WTC11 (cell line): ENCODE measurements around the gene CLEC1A. TPM values are rescaled to one million over a fixed set of nuclear protein-coding genes. Genes with fewer than 3 reads are reported as not detected.

Experiments
- ATAC-seq: fragments of 200-7000 bp; cut with Tn5 transposase; 2 replicates; pipeline ENCODE4 v1.10.0; 2021; ENCODE audit warnings: mild to moderate bottlenecking, moderate library complexity
- CTCF ChIA-PET: fragments of 300-600 bp; sonication (Branson Sonifier 250); formaldehyde crosslinking; loops from one replicate; lab custom pipeline; 2021; ENCODE audit warnings: antibody characterized with exemption; lab: Charles Lee
- POLR2A ChIA-PET: fragments of 350-600 bp; sonication (Branson Sonifier 250); formaldehyde crosslinking; loops from one replicate; lab custom pipeline; 2021; ENCODE audit warnings: antibody characterized with exemption; lab: Charles Lee
- DNase-seq: peaks from one replicate; pipeline ENCODE4 v3.0.0; 2021; ENCODE audit warnings: low spot score
- H3K27ac Mint-ChIP-seq: 2 replicates; pipeline ENCODE4 v1.8.0; 2021; ENCODE audit warnings: mixed read lengths
- H3K27me3 Mint-ChIP-seq: 2 replicates; pipeline ENCODE4 v1.8.0; 2021; ENCODE audit warnings: low read depth, mild to moderate bottlenecking, moderate library complexity, mixed read lengths
- H3K36me3 Mint-ChIP-seq: 2 replicates; pipeline ENCODE4 v1.8.0; 2021; ENCODE audit warnings: mixed read lengths
- H3K4me1 Mint-ChIP-seq: 2 replicates; pipeline ENCODE4 v1.8.0; 2022; ENCODE audit warnings: mixed read lengths
- H3K4me3 Mint-ChIP-seq: 2 replicates; pipeline ENCODE4 v1.8.0; 2021; ENCODE audit warnings: mild to moderate bottlenecking, moderate library complexity, mixed read lengths
- H3K9me3 Mint-ChIP-seq: 2 replicates; pipeline ENCODE4 v1.8.0; 2021; ENCODE audit warnings: mixed read lengths
- AR ChIP-seq: fragments of 250-450 bp; sonication (Bioruptor Pico); IDR thresholded peaks from 2 replicates; pipeline ENCODE4 v1.9.0; 2021; ENCODE audit warnings: mild to moderate bottlenecking
- ATF3 ChIP-seq: sonication (generic); formaldehyde crosslinking; conservative IDR thresholded peaks from 2 replicates; pipeline ENCODE4 v1.8.1; 2022; ENCODE audit warnings: mild to moderate bottlenecking, missing genetic modification reagents
- CDX4 ChIP-seq: fragments of 250-450 bp; sonication (Bioruptor Pico); IDR thresholded peaks from 2 replicates; pipeline ENCODE4 v1.9.0; 2021; ENCODE audit warnings: moderate library complexity, mild to moderate bottlenecking, inconsistent platforms, borderline replicate concordance
- CREM ChIP-seq: sonication (generic); formaldehyde crosslinking; IDR thresholded peaks from 2 replicates; pipeline ENCODE4 v1.8.1; 2022; ENCODE audit warnings: mild to moderate bottlenecking, missing genetic modification reagents, moderate library complexity
- ESRRA ChIP-seq: sonication (generic); formaldehyde crosslinking; IDR thresholded peaks from 2 replicates; pipeline ENCODE4 v1.8.1; 2022; ENCODE audit warnings: mild to moderate bottlenecking, missing genetic modification reagents, borderline replicate concordance
- FOXJ3 ChIP-seq: sonication (generic); formaldehyde crosslinking; IDR thresholded peaks from 2 replicates; pipeline ENCODE4 v1.9.0; 2021; ENCODE audit warnings: missing genetic modification reagents, mild to moderate bottlenecking, borderline replicate concordance
- FOXP1 ChIP-seq: sonication (generic); formaldehyde crosslinking; IDR thresholded peaks from 2 replicates; pipeline ENCODE4 v1.8.0; 2022; ENCODE audit warnings: missing genetic modification reagents, mild to moderate bottlenecking, moderate library complexity, borderline replicate concordance
- IRF1 ChIP-seq: sonication (generic); formaldehyde crosslinking; IDR thresholded peaks from 2 replicates; pipeline ENCODE4 v1.8.0; 2023; ENCODE audit warnings: missing genetic modification reagents
- IRF2 ChIP-seq: sonication (generic); formaldehyde crosslinking; IDR thresholded peaks from 2 replicates; pipeline ENCODE4 v1.8.0; 2022; ENCODE audit warnings: low read depth, missing genetic modification reagents, borderline replicate concordance
- MLX ChIP-seq: sonication (generic); formaldehyde crosslinking; IDR thresholded peaks from 2 replicates; pipeline ENCODE4 v1.8.1; 2023; ENCODE audit warnings: mild to moderate bottlenecking, missing genetic modification reagents, moderate library complexity
- NFATC4 ChIP-seq: fragments of 250-450 bp; sonication (Bioruptor Pico); IDR thresholded peaks from 2 replicates; pipeline ENCODE4 v1.9.0; 2021; ENCODE audit warnings: mild to moderate bottlenecking
- NR1H2 ChIP-seq: sonication (generic); formaldehyde crosslinking; IDR thresholded peaks from 2 replicates; pipeline ENCODE4 v1.9.0; 2021; ENCODE audit warnings: mild to moderate bottlenecking, moderate library complexity, missing genetic modification reagents
- NR2C2 ChIP-seq: sonication (generic); formaldehyde crosslinking; IDR thresholded peaks from 2 replicates; pipeline ENCODE4 v1.8.0; 2022; ENCODE audit warnings: mild to moderate bottlenecking, missing genetic modification reagents
- PRDM15 ChIP-seq: sonication (generic); formaldehyde crosslinking; IDR thresholded peaks from 2 replicates; pipeline ENCODE4 v1.8.0; 2022; ENCODE audit warnings: missing genetic modification reagents
- PREB ChIP-seq: sonication (generic); formaldehyde crosslinking; IDR thresholded peaks from 2 replicates; pipeline ENCODE4 v1.8.1; 2022; ENCODE audit warnings: mild to moderate bottlenecking, missing genetic modification reagents, moderate library complexity, borderline replicate concordance
- RELA ChIP-seq: sonication (generic); formaldehyde crosslinking; IDR thresholded peaks from 2 replicates; pipeline ENCODE4 v1.8.1; 2022; ENCODE audit warnings: missing genetic modification reagents, mild to moderate bottlenecking, borderline replicate concordance
- RORB ChIP-seq: fragments of 250-450 bp; sonication (Bioruptor Pico); IDR thresholded peaks from 2 replicates; pipeline ENCODE4 v1.9.0; 2021; ENCODE audit warnings: mild to moderate bottlenecking
- TCF7 ChIP-seq: sonication (generic); formaldehyde crosslinking; IDR thresholded peaks from 2 replicates; pipeline ENCODE4 v1.8.0; 2022; ENCODE audit warnings: mild to moderate bottlenecking, low read depth, missing genetic modification reagents, moderate library complexity
- USF1 ChIP-seq: sonication (generic); formaldehyde crosslinking; IDR thresholded peaks from 2 replicates; pipeline ENCODE4 v1.8.0; 2022; ENCODE audit warnings: mild to moderate bottlenecking, missing genetic modification reagents
- ZBTB21 ChIP-seq: sonication (generic); formaldehyde crosslinking; IDR thresholded peaks from 2 replicates; pipeline ENCODE4 v1.8.1; 2023; ENCODE audit warnings: mild to moderate bottlenecking, missing genetic modification reagents, borderline replicate concordance
- ZMAT4 ChIP-seq: fragments of 250-450 bp; sonication (Bioruptor Pico); IDR thresholded peaks from 2 replicates; pipeline ENCODE4 v1.9.0; 2021; ENCODE audit warnings: mild to moderate bottlenecking
- ZNF121 ChIP-seq: sonication (generic); formaldehyde crosslinking; IDR thresholded peaks from 2 replicates; pipeline ENCODE4 v1.8.0; 2023; ENCODE audit warnings: missing genetic modification reagents
- ZNF232 ChIP-seq: sonication (generic); formaldehyde crosslinking; IDR thresholded peaks from 2 replicates; pipeline ENCODE4 v1.8.0; 2022; ENCODE audit warnings: mild to moderate bottlenecking, missing genetic modification reagents
- ZNF317 ChIP-seq: sonication (generic); formaldehyde crosslinking; IDR thresholded peaks from 2 replicates; pipeline ENCODE4 v1.8.1; 2023; ENCODE audit warnings: low read depth, mild to moderate bottlenecking, moderate library complexity, missing genetic modification reagents, borderline replicate concordance
- total RNA-seq: library from RNA; stranded (reverse); gene quantifications from 3 replicates; pipeline ENCODE4 v1.2.3, GENCODE V29; 2021

Gene CLEC1A
- total RNA-seq, 1 experiment from 2014 or later: not detected

GRCh38 chr12:10121278-10121677 is 22.5 kb upstream of the CLEC1A start:
- Mint-ChIP-seq H3K9me3 (peaks cover 5% of the 10 kb centered on the region; the same call in 1 of the 2 replicates), H3K27ac (no peak overlapping the region), H3K27me3 (no peaks in the 10 kb centered on the region), H3K4me3 (no peak overlapping the region), H3K4me1 (no peaks in the 10 kb centered on the region), H3K36me3 (no peaks in the 10 kb centered on the region)
- ChIA-PET POLR2A (interaction anchor here (0.7 kb wide), 1 partner anchor 79 kb away, joined by 3 read pairs; no protein-coding TSS in a partner anchor), CTCF (no interaction called here)
- no peak for DNase-seq
- TF ChIP-seq NR1H2 (CRISPR knock-in tag) (no peak), ESRRA (no peak), CDX4 (CRISPR knock-in tag) (no peak), RORB (CRISPR knock-in tag) (no peak), ZNF232 (CRISPR knock-in tag) (no peak), IRF1 (CRISPR knock-in tag) (no peak), IRF2 (CRISPR knock-in tag) (no peak), TCF7 (CRISPR knock-in tag) (no peak), AR (CRISPR knock-in tag) (no peak), NFATC4 (CRISPR knock-in tag) (no peak), ZBTB21 (CRISPR knock-in tag) (no peak), PRDM15 (CRISPR knock-in tag) (no peak), ATF3 (CRISPR knock-in tag) (no peak)
- ATAC-seq: no peak

GRCh38 chr12:10119066-10119465 is 20.3 kb upstream of the CLEC1A start:
- no peak for ATAC-seq
- Mint-ChIP-seq H3K27me3 (no peaks in the 10 kb centered on the region), H3K4me1 (no peaks in the 10 kb centered on the region), H3K9me3 (peaks cover 5% of the 10 kb centered on the region; the same call in 1 of the 2 replicates), H3K27ac (no peak overlapping the region), H3K36me3 (no peaks in the 10 kb centered on the region), H3K4me3 (no peak overlapping the region)
- ChIA-PET POLR2A (no interaction called here), CTCF (interaction anchor here (1.4 kb wide), 1 partner anchor 34 kb away, joined by 3 read pairs; no protein-coding TSS in a partner anchor)
- no peak for DNase-seq
- TF ChIP-seq PREB (CRISPR knock-in tag) (no peak), ATF3 (CRISPR knock-in tag) (no peak), USF1 (no peak), ZMAT4 (CRISPR knock-in tag) (no peak), NR2C2 (CRISPR knock-in tag) (no peak), FOXP1 (CRISPR knock-in tag) (no peak), ZNF317 (CRISPR knock-in tag) (no peak), FOXJ3 (CRISPR knock-in tag) (no peak), CREM (CRISPR knock-in tag) (no peak), RORB (CRISPR knock-in tag) (no peak), MLX (CRISPR knock-in tag) (no peak), ZNF121 (CRISPR knock-in tag) (no peak), RELA (no peak)
